GM21786 (cell line): ENCODE data around the gene PPT2.

Experiments used
- ATAC-seq: cut with Tn5 transposase; IDR thresholded peaks from one replicate; pipeline ENCODE4 v1.9.1; 2021; ENCODE audit not compliant: unreplicated experiment

Gene PPT2, protein sequence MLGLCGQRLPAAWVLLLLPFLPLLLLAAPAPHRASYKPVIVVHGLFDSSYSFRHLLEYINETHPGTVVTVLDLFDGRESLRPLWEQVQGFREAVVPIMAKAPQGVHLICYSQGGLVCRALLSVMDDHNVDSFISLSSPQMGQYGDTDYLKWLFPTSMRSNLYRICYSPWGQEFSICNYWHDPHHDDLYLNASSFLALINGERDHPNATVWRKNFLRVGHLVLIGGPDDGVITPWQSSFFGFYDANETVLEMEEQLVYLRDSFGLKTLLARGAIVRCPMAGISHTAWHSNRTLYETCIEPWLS

DNA sequence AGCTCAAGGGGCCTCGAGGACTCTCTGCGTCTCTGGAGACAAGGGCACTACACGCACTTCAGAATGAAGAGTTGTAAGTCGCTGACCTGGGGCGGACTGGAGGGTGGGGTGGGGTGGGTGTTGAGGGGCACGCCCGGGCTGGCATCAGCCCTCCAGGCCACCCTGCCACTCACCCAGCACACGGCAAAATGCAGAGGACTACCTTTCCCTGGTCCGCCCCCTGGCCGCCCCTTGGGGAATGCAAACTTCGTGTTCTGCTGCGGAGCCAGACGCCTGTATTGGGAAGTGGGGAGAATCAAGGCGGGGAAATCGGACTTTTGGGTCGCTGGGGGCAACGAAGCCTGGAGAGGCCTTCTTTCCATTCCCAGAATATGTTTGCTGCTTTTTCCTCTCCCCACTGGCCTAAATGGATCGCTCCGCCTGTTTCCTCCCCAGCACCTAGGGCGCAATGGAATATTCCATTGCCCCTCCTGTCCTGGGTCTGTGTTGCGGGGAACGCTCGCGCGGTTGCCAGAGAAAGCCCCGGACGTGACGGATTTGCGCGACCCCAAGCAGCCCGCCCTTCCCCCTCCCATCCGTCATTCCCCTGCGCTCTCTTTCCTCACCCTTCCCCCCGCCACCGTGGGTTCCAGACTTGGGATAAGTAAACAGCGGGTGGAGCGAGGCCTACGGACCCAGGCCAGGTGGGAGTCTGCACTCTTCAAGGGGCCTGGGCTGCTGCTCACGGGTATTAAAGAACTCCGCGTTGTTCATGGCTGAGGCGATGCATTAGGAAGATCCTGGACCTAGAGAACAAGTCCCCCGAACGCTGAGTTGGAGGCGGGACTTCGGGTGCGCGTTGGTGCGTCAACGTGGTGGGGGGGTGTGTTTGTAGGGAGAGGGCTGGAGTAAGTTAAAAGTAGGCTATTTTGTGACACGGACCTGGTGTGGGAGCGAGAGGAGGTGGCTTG lies at the start of gene PPT2:
Gene PPT2, plus strand, starts transcription at position 578 of the 950 bp plus-strand sequence. CDS start 454 bp downstream, outside the sequence.
- ATAC-seq: no peak

DNA sequence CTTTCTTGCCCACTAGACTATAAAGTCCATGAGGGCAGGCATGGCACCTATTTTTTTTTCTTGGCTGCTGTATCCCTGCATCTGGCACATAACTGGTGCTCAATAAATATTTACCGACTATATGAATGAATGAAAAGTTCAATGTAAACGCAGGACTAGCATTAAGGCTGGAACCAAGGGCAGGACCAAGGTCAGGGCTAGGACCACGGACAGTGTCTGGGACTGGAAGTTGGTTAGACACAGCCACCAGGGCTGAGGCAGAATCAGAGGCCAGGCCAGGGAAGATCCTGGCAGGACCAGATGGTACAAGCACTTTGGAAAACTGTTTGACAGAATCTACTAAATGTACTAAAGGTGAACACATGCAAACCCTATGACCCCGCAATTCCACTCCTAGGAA lies 48.5 kb upstream of the PPT2 start:
- ATAC-seq: no peak

DNA sequence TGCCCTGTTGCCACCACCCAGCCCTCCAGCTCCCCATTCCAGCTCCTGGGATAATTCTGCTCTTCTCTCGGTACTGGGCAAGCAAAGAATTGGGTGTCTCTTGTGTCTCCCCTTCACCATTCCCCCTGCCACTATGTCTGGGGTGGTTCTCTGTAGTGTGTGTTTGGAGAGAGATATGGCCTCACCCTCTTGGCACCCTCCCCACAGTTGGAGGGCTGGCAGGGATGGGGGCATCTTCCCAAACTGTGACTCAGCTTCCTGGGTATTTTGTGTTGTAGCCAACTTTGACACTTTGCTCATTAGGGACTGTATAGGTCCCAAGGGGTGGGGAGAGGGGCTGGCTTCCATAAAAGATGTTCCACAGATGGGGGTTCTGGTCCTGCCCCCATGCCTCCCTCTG lies 46.5 kb upstream of the PPT2 start:
- no peak for ATAC-seq

DNA sequence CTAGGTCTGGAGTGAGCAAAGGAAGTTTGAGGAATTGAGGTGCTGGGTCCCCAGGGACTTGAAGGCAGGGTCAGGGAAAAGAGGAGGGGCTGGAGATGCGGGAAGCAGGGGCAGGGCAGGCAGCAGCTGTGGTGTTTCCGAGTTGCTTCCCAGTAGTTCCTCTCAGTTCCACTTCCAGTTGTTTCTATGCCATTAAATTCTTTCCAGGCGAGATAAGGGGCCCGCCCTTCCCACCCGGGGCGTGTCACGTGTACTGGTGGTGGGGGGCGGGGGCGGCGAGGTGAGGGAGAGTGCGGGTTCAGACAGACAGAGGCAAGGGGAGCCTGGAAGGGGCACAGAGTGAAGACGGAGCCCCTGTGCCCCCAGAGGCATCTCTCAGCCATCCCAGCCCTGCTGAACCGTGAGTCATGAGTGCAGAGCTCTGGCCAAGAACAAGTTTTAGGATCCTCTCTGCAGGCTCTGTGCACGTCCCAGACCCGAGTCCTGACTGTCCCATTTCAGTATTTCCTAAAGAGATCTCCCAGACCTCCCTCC lies 45.8 kb upstream of the PPT2 start:
- ATAC-seq: no peak

DNA sequence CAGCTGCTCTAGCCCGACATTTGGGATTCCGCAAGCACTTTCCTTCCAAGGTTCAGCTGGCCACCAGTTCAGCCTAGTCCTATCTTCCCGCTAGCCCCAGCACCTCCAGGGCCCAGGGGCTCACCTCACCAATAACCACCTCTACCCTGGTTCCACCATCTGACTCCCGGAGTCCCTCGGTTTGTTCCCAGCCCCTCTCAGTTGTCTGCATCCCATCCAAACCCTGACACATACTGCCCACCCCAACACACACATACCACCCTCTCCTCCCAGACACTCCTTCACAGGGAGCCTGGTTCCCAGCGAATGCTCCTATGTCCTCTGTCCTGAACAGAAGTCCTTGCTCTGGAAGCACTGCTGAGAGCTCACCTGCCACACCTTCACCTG lies 45.2 kb upstream of the PPT2 start:
- ATAC-seq: no peak

DNA sequence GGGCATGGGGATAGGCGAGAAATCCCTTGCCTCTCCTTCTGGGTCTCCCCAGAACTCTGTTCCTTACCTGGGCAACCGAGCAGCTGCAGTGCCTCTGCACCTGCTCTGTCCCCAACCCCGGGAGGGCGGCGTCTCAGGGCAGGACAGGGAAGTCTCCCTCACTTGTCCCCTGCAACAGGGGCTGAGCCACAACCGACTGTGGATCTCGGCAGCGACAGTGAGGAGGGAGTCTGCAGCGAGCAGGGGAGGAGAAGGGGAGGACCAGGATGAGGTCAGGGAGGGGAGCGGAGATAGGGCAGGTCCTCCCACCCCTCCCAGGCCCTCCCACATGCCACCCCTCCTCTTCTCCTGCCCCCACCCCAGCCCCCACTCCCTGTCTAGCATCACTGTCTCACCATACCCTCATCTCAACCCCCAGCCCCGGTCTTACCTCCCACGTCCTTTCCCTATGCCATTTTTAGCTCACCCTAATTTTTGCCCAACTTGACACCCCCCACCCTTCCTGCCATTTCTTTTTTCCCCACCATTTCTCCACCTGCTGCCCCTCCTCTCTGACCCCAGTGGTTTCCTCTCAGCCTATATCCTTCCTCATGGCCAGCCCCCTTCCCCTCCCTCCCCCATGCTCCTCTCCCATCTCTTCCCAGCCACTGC lies 44.7 kb upstream of the PPT2 start, which contains the start of gene TNXB:
Gene TNXB, minus strand, starts transcription at position 225 of the 651 bp plus-strand sequence. CDS start 11,140 bp downstream, outside the sequence.
- no peak for ATAC-seq

DNA sequence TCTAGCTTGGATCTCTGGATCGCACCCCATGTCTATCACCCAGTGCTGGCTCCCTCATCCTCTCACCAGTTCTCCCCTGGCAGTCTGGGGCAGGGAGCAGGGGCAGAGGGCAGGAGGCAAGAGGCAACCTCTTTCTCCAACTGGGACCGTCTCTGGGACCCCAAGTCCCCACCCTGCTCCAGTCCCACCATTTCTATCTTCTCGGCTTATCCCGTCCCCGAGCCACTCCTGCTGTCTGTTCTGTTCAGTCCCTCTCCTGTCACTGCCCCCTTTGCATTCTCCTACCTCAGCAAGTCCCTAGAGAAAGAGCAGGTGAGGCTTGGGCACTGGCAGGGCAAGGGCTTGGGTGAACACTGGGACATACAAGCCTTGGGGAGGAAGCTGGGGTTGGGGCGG lies 44.2 kb upstream of the PPT2 start:
- no peak for ATAC-seq

DNA sequence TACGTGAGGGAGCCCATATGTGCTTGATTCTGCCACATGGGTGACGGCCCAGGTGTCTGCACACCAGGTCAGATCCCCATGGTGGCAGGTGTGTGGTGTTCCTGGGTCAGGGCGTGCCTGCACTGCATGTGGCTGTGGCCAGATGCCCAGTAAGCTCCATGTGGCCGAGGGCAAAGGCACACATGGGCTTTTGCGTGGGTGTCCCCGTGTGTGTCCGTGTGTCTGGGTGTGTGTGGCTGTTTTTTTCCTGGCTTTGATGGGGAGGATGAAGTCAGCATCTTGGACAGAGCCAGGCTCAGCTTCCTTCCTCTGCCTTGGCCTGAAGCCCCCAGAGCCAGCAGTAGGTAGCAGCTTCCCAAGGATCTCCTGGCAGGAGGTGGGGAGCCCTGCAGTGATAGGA lies 43.3 kb upstream of the PPT2 start:
- ATAC-seq: no peak

DNA sequence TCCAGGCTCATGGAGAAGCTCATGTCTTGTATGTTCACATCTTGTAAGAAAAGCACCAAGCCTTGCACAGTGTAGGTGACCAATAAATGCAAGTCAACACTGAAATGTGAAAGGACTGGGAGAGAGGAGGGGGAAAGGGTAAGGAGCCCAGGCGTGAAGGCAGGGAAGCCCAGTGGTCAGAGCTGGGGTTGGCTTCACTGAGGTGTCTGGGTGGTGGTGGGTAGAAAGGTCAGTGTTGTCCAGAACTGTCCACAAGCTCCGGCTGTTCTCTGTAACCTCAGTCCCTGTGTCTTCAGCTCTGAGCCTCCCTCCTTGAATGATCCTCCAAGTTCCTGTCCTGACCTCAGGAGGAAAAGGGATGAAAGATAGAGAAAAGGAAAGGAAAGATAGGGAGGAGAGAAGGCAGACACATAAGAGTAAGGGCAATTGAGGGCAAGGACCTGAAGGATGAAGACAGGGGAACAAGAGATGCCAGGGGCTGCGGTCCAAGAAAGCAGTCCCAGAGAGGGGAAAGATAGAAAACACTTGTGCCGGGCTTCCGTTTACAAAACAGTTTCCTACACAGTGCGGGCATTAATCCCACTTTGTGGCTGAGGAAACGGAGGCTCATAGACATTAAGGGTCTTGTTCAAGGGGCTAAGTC lies 42.4 kb upstream of the PPT2 start:
- ATAC-seq: no peak

DNA sequence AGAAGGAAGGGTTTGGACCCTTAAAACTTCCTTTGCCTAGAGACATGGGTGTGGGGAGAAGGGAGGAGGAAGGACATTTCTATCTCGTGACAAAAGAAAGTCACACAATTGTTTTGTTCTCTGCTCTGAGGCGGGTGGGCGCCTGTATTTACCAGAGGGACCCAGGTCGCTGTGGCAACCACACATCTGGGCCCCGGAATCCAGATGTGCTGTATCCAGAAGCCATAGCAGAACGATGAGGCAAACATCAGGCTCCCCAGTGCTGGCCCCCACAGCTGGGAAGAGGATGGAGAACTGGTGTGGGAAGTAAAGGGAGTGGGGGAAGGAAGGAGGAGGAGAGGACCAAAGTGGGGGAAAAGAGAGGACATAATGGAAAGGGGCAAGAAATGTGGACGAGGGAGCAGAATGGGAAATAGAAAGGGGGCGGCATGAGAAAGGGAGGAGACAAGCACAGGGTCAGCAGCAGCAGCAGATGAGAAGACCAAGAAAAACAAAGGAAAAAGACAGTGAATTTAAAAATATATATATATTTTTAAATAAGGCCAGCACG lies 41.4 kb upstream of the PPT2 start:
- ATAC-seq: no peak

DNA sequence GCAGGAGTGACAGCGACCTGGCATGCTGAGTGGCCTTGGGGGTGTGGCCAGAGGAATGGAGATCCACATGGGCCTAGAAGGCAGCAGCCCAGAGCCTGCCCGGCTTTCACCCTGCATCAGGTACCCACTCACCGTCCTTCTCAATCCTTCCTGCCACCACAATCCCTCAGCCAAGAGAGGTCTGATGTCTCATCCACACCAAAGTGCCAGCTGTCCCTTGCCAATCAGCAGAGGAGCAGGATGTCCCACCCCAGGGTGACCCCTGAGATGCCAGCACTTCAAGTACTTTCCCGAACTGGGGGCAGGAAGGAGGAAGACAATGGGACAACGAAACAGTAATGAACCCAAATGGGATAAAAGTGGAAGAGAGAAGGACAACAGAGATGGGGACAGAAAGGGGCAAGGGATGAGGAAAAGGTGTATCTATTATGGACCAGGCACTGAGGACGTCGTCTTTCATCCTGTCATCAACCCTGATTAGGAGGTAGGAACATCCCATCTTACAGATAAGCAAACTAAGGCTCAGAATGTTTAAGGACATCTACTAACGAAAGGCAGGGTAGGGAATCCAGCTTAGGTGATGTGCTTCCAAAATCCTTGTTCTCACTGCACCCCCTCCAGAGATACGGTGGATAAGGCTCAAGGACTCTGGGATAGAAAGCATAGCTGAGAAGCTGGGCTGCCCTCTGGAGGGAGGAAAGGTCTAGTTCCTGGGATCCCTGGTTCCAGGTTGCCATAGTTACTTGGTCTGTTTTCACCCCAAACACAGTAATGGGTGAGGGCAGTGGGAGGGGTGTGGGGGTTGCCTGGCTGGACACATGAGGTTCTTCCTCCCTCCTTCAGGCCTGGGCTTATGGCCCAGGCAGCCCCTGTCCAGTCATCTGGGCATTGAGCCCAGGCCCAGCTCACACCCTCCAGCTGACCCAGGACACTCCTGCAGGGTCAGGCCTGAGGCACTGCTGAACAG lies 40.3 kb upstream of the PPT2 start:
- ATAC-seq: no peak

DNA sequence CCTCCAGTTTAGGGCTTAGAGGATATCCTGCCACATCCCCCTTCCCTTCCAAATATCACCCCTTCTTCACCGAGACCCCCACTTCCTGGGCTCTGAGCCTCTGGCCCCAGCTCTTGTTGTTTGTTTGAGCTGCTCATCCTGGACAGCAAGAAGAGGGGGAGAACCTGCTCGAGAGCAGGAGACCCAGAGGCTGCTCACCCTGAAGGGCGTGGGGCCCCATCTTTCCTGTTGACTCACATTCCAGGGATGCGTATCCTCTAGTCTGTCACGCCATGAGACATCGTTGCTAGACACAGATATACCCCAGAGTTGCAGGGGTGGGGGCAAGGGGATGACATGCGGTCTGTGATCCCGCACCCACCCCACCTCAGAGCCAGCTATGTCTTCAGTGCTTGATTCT lies 39.1 kb upstream of the PPT2 start:
- no peak for ATAC-seq

DNA sequence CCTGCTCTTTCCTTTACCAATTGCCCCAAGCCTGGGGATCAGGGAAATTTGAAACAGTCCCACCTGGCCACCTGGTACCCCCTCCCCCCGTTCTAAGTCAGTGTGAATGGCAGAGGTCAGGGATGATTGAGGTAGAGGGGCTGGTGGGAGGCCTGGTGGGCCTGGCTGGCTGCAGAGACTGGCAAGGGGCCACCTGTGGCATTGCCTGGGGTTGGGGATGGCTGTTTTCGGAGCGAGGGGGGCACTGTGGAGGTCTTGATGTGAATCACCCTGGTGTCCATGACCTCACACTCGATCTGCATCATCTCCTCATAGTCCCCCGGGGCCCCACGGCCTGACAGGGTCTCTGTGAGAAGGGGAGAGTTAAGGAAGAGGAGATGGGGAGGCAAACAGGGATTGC lies 38.3 kb upstream of the PPT2 start:
- no peak for ATAC-seq

DNA sequence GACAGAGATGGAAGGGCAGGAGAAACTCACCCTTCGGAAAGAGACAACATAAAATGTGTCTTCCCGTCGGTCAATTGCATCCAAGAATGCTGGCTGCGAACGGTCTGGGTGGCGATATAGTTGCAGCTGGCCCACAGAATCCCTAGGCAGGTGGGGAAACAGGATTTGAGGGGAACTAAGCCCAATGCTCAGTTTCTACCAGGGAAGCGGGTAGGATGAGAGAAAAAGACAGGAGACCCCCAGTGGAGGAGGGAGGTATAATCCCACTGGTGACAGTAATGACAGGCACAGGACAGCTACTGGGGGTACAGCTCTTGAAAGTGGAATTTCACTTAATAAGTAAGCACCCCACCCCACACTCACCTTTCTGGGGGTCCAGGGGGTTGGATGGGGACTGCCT lies 37.3 kb upstream of the PPT2 start:
- ATAC-seq: no peak

DNA sequence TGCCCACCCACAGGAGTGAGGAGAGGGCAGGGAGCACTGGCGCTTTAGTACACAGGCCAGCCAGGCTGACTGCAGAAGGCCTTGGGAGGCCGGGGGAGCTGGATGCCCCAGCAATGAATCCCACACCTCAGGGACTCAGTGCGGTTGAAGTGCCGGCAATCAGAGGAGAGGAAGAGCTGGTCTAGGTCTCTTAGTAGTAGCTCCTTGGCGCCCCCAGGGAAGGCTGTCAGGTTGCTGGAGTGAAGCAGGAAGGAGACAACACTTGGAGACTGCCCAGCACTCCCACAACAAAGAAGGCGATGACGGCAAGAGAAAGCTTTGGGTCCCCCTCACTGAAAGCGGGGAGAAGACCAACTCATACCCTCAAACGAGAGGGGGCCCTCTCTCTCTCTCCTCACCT lies 36.5 kb upstream of the PPT2 start:
- ATAC-seq: no peak

DNA sequence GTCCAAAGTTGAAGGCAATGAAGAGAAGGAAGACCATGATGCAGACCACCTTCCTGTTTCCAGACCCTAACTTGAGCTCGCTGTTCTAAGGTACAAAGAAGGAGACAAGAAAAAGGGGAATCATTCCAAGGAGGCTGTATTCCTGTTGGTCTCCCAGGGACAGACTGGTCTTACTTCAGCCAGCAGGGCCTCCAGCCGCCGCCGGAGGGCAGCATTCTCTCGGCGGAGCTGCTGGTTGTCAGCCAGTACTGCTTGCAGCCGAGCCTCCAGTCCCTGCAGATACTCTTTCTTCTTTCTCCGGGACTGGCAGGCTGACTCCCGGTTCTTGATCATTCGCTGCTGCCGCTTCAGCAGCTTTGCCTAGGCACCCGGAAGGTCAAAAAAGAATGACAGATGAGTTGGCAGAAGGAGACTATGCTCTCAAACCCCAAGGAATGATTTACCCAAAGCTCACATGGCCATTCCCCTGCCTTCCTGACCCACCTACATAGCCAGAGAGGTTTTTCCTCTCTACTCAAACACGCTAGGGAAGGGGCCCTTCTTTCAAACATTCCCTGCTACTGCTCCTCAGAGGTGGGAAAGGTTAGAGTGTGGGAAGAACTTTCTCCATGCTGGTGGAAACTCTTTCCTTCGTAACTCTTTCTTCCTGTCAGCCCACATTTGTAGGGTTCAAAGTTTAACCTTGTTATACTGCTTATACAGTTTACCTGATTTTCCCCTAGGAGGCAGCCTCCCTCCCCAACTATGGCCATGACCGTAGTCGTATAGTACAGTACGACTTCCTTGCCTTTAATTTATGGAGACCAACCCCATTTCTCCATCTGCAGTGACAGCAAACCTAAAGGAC lies 34.9 kb upstream of the PPT2 start:
- no peak for ATAC-seq

DNA sequence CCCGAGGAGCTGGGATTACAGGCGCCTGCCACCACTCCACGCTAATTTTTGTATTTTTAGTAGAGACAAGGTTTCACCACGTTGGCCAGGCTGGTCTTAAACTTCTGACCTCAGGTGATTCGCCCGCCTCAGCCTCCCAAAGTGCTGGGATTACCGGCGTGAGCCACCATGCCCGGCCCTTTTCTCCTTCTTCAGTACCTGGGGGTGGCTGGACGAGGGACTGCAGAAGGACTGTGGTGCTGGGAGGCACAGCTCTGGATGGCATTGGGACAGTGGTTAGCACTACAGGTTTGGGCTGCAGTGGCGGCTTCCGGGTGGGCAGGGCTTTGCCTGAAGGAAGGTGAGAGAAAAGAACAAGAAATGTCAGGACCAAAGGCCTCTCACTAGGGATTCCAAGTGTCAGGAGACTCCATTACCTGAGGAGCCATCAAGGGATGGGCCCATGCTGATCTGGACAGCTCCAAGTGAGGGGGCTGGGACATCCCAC lies 33.3 kb upstream of the PPT2 start:
- no peak for ATAC-seq

DNA sequence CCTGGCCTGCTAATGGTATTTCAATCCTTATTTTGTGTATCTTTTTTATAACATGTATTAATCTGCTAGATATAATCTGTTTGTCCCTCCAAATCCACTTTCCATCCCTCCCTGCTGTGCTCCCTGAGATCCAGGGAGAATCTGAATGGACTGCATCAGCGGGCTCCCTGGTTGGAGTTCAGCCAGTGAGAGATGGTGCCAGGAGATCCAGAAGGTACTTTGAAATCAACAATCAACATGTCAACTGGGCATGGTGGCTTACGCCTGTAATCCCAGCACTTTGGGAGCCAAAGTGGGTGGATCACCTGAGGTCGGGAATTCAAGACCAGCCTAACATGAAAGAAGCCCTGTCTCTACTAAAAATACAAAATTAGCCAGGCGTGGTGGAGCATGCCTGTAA lies 30.3 kb upstream of the PPT2 start:
- no peak for ATAC-seq
